Activated CD4-positive, CD25-positive, alpha-beta regulatory T cell treated with anti-CD3 and anti-CD28 coated beads, Interleukin-2, amount 50 U/mL, for 24 hours (primary cell): ENCODE results near the gene PFDN5.
"Not testable (repeated sequence)": the region's sequence is repeated elsewhere in the genome, so short reads cannot be mapped to it uniquely, and the experiment has no call there.

Experiments
- ATAC-seq, 2 donors: fragments of 150-1000 bp; cut with Tn5 transposase; one replicate each; pipeline ENCODE4 v1.10.0; 2021; ENCODE audit warnings: mild to moderate bottlenecking in 1 of 2, moderate library complexity in 1 of 2

PFDN5 gene

GRCh38 chr12:53287741-53288216, 7.6 kb upstream of the PFDN5 start:
- peak; percentile 86 to 90 for ATAC-seq

DNA sequence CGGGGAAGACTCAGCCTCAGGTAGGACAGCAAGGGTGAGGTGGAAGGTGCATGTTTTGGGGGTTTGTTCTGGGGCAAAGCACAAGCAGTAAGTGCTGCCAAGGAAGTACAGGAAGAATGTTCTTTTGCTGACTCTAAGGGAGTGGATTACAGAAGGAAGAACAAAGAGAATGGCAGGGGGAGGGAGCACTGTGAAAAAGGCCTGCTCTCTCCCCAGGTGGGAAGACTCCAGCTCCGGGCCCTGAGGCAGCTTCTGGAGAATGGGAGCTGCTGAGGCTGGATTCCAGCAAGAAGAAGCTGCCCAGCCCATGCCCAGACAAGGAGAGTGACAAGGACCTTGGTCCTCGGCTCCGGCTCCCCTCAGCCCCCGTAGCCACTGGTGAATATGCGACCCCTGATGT, 7.0 kb upstream of the PFDN5 start:
- ATAC-seq = no peak

DNA sequence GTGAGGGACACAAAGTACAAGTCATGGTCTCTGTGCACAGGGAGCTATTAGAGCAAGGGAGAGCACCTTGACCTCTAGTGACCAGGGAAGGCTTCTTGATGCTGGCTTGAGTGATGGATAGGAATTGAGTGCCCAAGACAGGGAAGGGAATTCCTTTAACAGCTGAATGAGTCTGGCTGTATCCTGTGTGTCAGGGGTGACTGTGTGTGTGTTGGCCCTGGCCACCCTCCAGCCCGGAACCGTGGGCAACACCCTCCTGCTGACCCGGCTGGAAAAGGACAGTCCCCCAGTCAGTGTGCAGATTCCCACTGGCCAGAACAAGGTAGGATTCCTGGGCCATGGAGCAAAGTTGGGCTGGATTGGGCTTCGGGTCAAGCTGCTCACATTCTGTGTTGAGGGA, 5.5 kb upstream of the PFDN5 start:
- no peak for ATAC-seq

- ATAC-seq = no peak
These were observed 4.7 kb upstream of the PFDN5 start for GRCh38 chr12:53290661-53291060.

DNA sequence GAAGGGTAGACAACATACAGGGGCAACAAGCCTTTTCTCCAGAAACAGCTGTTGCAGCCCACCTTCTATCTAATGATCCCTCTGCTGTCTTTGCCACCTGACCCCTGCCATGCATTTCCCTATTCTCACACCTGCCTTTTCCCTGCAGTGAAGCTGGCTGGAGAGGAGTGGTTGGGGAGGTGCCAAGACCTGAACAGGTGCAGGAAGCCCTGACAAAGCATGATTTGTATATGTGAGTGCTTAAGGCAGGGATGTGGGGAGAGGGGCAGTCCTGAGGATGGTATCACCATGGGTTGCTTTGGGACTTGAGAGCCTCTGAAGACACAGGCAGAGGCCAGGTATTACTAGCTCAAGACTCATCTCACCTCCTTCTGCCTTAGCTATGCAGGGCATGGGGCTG, 2.9 kb upstream of the PFDN5 start:
- no peak for ATAC-seq

DNA sequence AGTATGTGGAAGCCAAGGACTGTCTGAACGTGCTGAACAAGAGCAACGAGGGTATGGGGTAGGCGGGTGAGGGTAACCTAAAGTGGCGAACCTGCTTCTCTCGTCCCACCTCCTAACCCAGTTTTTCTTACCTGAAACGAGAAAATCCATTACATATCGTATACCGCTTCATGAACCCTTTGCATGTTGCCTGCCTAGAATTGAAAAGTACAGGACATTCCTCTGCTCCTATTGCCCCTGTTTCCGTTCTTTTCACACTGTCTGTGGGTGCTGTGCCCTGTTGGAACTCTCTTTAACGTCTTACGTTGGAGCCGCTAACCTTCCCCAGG, 513 bp downstream of the PFDN5 start:
- no peak for ATAC-seq

- ATAC-seq = not testable (repeated sequence)
These were observed 1.8 kb downstream of the PFDN5 start for GRCh38 chr12:53297106-53297505.

- no peak for ATAC-seq
These were observed 2.8 kb downstream of the PFDN5 start for GRCh38 chr12:53298164-53298563.

- peak; percentile 37 to 45 for ATAC-seq
These were observed 3.7 kb downstream of the PFDN5 start for GRCh38 chr12:53299101-53299453.

DNA sequence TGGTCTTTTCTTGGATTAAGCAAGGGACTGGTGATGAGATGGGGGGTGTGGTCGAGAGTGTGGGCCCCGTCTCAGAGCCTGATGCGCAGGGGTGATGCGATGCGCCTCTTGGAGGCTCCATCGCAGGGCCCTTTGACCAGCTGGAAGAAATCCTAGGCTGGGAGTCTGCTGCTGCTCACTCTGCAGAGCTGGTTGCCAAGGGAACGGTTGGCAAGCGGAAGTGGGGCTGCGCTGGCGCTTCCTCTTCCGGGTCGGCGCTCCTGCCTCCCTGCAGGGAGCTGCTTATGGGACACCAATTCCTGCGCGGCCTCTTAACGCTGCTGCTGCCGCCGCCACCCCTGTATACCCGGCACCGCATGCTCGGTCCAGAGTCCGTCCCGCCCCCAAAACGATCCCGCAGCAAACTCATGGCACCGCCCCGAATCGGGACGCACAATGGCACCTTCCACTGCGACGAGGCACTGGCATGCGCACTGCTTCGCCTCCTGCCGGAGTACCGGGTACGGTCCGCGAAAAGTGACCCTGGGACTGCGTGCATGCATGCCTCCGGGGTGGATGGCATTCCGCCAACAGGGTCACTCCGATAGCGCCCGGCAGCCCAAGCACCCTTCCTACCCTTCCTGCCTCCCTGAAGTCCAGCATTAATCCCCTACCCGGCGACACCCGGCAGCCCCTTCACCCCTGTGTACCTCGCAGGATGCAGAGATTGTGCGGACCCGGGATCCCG, 4.3 kb downstream of the PFDN5 start, which contains the start of gene MYG1:
MYG1 (plus strand) TSS at position 242 of the 727 bp plus-strand sequence; CDS start at position 285, 43 bp downstream.
- peak; percentile 69 to 77 for ATAC-seq

DNA sequence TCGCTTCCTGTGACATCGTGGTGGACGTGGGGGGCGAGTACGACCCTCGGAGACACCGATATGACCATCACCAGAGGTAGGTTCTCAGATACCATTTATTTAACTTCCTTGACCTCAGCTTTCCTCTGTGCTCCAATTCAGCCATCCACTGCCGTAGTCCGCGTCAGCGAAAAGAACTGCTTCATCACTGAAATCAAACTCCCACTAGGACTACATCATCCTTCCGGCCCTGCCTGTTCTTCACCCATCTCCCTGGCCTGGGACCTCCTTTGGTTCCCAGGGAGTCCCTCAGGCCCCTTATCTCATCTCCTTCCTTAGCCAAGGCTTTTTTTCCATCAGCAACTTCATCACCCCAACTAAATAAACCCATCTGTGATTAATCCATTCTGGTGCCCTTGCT, 4.8 kb downstream of the PFDN5 start:
- no peak for ATAC-seq

DNA sequence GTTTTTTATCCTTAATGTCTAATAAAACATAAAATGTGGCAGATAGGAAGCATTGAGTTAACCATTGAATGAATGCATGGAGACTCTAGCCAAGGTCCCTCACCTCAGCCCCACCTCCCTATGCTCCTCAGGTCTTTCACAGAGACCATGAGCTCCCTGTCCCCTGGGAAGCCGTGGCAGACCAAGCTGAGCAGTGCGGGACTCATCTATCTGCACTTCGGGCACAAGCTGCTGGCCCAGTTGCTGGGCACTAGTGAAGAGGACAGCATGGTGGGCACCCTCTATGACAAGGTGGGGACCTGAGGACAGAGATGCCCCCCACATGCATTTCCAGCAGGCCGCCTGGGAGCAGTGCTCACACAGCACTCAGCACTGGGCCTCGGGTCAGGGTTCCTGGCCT, 7.6 kb downstream of the PFDN5 start:
- no peak for ATAC-seq

DNA sequence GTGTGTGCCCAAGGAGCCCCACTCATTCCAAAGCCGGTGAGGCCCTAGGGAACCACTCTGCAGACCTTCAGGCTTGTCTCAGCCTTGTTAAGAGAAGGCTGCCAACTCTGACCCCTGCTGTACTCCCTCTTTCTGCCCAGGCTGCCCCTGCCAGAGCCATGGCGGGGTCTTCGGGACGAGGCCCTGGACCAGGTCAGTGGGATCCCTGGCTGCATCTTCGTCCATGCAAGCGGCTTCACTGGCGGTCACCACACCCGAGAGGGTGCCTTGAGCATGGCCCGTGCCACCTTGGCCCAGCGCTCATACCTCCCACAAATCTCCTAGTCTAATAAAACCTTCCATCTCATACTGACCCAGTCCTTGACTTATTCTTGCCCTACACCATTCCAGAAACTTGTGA, 11.5 kb downstream of the PFDN5 start:
- ATAC-seq = no peak

DNA sequence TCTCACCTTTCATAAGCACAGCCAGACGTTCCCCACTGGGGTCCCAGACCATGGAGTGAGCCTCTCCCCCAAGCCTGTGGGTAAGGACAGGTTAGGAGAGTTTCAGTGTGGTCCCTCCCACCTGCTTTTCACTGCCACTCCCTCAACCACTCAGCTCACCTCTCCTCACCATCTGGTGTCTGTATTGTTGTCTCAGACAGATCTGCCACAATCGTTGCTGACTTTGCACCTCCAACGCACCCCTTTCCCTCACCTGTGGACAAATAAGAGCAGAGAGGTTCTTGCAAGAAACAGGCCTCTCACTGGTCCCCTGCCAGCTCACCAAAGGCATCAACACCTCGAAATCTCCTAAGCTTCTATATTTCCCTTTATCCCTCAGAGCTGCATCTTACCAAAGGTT, 12.9 kb downstream of the PFDN5 start:
- ATAC-seq = no peak

- ATAC-seq = no peak
These were observed 18.7 kb downstream of the PFDN5 start for GRCh38 chr12:53313996-53314395.

GRCh38 chr12:53320352-53321195, 25.2 kb downstream of the PFDN5 start:
- ATAC-seq = no peak

GRCh38 chr12:53324113-53324778, 28.9 kb downstream of the PFDN5 start:
- peak; percentile 12 to 14 for ATAC-seq

- peak; percentile 70 to 72 for ATAC-seq
These were observed 29.6 kb downstream of the PFDN5 start for GRCh38 chr12:53324779-53325510.

DNA sequence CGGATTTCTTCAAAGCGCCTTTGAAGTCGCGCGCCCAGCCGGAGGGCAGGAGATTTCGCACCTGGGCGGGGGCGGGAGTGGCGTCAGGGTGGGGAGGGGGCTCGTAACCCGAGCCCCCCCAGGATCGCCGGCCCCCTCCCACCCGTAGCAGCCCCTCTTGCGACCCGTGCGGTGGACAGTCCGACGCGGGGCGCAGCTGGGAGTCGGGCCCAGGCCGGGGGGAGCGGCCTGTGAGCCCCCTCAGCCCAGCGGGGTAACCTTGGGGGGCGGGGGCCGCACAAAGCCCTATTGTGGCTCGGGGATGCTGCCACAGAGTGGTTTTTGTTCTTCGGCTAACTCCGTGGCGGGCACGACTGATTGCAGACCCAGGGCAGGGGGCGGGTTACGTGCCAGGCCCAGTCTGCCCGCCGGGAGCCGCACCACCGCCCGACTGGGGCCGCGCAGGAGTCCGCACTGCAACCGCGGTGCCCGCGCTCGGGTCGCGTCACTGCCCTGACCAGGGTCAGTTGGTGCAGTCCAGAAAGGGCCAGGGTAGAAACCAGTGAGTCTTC, 30.2 kb downstream of the PFDN5 start:
- no peak for ATAC-seq

GRCh38 chr12:53326460-53327185, 31.3 kb downstream of the PFDN5 start:
- no peak for ATAC-seq

- ATAC-seq = no peak
These were observed 32.2 kb downstream of the PFDN5 start for GRCh38 chr12:53327435-53328042.
